ENCODE results near the gene APOE.
"Not testable (repeated sequence)": the region's sequence is repeated elsewhere in the genome, so short reads cannot be mapped to it uniquely, and the experiment has no call there.

The APOE gene

GRCh38 chr19:44912854-44913253, 7.3 kb downstream of the APOE start:
- DNase-seq: no peak

- not testable (repeated sequence) for DNase-seq
Observed at GRCh38 chr19:44913512-44914432, 8.2 kb downstream of the APOE start.

DNA sequence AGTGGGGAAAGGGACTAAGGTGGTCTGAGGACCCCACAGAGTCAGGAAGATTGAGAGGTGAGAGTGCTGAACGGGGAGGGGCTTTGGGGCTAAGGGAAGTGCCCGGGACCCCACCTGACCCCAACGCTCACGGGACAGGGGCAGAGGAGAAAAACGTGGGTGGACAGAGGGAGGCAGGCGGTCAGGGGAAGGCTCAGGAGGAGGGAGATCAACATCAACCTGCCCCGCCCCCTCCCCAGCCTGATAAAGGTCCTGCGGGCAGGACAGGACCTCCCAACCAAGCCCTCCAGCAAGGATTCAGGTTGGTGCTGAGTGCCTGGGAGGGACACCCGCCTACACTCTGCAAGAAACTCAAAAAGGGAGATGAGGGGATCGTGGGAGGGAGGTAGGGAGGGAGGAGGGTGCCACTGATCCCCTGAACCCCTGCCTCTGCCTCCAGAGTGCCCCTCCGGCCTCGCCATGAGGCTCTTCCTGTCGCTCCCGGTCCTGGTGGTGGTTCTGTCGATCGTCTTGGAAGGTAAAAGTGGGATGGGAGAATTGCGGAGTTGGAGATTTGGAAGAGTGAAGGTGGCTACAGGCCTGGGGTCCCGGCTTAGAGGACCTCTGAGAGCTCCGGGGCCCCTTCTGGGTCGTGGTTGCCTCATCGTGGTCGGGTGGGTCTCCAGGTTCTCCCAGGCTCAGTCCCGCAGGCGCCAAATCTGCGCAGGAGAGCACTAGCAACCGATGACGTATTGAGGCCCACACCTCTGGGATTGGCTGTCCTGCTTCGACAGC, 9.0 kb downstream of the APOE start, which contains the start of gene APOC1:
APOC1 (plus strand) TSS at position 176 of the 774 bp plus-strand sequence; CDS start at position 460, 284 bp downstream.
- DNase-seq: peak; percentile 68

GRCh38 chr19:44924243-44924725, 18.7 kb downstream of the APOE start:
- DNase-seq: no peak

- no peak for DNase-seq
Observed at GRCh38 chr19:44925114-44925891, 19.7 kb downstream of the APOE start.

GRCh38 chr19:44926245-44927077, 20.9 kb downstream of the APOE start:
- not testable (repeated sequence) for DNase-seq

GRCh38 chr19:44927746-44928145, 22.1 kb downstream of the APOE start:
- no peak for DNase-seq

DNA sequence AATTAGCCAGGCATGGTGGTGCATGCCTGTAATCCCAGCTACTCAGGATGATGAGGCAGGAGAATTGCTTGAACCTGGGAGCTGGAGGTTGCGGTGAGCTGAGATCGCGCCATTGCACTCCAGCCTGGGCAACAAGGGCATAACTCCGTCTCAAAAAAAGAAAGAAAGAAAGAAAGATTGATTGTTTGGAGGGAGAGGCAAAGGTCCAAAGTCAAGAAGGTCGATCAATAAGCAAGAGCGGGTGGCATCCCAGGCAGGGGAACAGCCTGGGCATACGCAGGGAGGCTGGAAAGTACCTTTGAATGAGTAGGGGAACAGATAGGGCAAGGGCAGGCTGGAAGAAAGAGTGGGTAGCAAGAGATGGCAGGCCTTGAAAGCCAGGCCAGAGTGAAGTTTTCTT, 24.5 kb downstream of the APOE start:
- DNase-seq: no peak

- no peak for DNase-seq
Observed at GRCh38 chr19:44931541-44931940, 25.9 kb downstream of the APOE start.

- no peak for DNase-seq
Observed at GRCh38 chr19:44939668-44940067, 34.1 kb downstream of the APOE start.

DNA sequence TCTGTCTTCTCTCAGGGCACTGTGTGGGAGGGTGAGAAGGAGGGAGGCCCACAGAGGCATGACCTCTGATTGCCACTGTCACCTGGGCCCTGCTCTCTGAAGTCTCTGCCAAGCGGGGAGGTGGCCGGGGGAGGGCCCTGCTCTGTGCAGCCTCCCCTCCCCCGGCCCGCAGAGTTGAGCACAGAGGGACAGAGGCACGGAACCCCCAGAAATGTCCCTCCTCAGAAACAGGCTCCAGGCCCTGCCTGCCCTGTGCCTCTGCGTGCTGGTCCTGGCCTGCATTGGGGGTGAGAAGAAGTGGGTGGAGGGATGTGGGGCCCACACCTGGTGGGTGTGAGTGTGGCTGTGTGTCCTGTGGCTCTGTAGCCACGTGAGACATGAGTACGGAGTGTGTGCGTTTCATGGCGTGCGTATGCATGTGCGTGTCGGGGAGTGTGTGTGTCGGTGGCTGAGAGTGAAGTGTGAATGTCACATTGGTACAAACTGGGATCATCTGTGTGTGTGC, 36.5 kb downstream of the APOE start, which contains the start of gene APOC4:
APOC4 (plus strand) TSS at position 171 of the 505 bp plus-strand sequence; CDS start at position 212, 41 bp downstream.
- no peak for DNase-seq

DNA sequence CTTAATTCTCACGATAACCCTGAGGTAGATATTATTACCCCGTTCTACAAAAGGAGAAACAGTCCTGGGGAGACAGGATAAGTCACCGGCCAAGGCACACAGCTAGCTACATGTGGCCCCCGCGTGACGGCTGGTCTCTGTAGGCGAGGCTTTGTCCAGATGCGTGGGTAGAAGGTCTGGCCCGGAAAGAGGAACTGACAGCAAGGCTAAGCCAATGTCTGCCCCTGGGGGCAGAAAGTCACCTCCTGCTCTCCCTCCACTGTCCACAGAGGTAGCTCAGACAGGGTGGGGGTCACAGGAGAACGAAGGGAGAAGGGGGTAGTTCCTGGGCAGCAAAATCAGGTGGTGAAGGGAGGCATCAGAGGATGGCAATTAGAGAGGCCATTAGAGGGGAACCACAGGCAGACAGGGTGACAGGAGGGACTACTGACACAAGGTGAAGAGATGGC, 38.2 kb downstream of the APOE start:
- DNase-seq: no peak

DNA sequence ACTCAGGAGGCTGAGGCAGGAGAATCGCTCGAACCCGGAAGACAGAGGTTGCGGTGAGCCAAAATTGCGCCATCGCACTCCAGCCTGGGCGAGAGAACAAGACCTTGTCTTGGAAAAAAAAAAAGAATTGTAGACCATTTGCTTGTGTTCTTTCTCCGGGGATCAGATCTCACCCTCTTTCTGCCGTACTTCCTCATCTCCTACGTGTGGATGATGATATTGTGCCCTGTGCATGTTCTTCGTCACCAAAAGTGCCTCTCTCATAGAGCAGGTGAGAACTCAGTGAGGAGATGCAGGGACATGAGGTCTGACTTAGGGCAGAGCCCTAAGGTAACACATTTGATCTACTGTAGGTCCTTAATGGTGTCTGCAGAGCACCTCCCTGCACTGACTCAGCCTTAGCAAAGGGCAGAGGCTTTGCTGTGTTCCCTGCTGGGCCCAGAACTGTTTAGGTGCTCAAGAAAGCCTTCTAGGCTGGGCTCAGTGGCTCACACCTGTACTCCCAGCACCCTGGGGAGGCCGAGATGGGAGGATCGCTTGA, 41.5 kb downstream of the APOE start:
- no peak for DNase-seq

DNA sequence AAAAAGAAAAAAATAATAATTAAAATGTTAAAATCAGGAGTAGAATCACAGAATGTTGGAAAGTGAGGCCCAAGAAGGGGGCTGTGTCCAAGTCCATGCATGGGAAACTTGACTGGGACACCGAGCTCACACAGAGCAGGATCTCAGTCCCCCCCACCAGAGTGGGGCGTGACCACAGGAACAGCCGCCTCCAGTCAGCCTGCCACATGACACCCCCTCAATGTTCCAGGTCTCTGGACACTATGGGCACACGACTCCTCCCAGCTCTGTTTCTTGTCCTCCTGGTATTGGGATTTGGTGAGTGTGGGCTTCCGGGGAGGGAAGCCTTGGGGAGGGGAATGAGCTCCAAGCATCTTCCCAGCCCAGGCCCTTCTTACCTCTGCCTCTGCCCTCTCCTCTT, 42.6 kb downstream of the APOE start:
- no peak for DNase-seq

GRCh38 chr19:44948763-44949374, 43.3 kb downstream of the APOE start:
- no peak for DNase-seq

- DNase-seq: no peak
Observed at GRCh38 chr19:44949550-44949949, 44.0 kb downstream of the APOE start.

DNA sequence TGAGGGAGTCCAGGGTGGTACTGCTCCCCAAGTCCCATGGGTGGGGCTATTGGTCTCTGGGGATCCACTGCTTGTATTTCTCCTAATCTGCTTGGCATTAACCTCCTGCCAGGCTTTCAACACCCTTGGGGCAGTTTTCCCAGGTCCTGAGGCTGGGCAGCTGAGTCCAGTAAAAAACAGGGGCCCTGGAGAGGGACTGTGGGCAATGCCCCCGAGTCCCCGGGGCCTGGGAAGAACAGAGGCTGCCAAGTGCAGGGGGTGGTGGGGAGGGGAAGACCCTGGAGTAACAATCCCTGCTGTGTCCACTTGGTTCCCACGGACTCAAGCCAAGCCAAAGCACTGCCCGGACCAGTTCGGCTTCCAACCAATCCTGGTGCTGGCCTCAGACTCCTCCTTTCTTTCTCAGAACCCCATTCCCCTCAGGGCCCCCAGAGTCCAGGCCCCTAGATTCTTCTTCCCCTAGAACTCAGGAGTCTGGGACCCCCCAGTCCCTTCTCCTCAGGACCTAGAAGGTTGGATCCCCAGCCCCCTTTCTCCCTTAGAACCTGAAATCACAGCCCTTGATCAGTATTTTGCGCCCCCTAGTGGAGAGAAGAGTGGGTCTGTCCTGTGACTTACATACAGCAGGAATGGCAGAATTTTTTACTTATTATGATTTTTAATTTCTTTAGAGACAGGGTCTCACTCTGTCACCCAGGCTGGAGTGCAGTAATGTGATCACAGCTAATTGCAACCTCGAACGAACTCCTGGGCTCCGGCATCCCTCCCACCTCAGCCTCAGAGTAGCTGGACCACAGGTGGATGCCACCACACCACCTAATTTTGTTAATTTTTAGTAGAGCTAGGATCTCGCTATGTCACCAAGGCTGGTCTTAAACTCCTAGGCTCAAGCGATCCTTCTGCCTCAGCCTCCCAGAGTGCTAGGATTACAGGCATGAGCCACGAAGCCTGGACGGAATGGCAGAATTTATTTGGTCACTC, 45.9 kb downstream of the APOE start:
- DNase-seq: peak; percentile 86

- no peak for DNase-seq
Observed at GRCh38 chr19:44954278-44954648, 48.7 kb downstream of the APOE start.

Data from amniotic stem cell (primary cell).